Cardiac septum (tissue), 1 donor: ENCODE data around the gene ATP2B2. TPM values are rescaled to one million over a fixed set of nuclear protein-coding genes. Genes with fewer than 3 reads are reported as not detected.
"Not testable (repeated sequence)": the region's sequence is repeated elsewhere in the genome, so short reads cannot be mapped to it uniquely, and the experiment has no call there.

ENCODE experiments used
- DNase-seq: peaks from one replicate; pipeline ENCODE4 v3.0.0-alpha.2; 2020; ENCODE audit warnings: low spot score
- intact Hi-C: fragments of 100-400 bp; cut with DNase I; formaldehyde crosslinking; loops from one replicate; pipeline ENCODE4 v1.14.0; 2022
- total RNA-seq: library from RNA; stranded (reverse); fragmentation: NEBNext Ultra II Directional; extraction: Animal tissue kit (Norgen Biotek cat#: 25700); gene quantifications from one replicate; pipeline ENCODE4 v1.2.1, GENCODE V29; 2021
- donor health status: DM: no; HTN: no; CAD: no.

ATP2B2 gene
- total RNA-seq, 1 donor from 2014 or later: 0.13 TPM

DNA sequence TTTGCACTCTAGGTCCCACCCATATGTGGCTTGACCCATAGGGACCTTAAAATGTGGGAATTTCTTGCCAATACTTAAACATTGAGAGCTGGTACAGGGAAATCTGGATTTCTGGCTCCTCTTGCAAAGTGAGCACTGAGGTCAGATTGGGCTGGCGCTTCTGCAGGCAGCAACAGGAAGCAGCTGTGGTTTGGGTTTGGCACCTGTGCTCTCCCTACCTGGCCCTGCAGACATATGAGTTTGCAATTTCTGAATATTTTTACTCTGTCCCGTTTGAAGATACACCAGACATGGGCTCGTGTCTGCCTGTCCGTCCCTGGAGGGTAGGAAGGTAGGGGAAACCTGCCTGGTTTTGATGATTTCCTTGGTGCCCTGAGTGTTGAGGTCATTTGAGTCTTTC is 109.7 kb downstream of the ATP2B2 start:
- intact Hi-C loops: no loop called here
- no peak for DNase-seq

DNA sequence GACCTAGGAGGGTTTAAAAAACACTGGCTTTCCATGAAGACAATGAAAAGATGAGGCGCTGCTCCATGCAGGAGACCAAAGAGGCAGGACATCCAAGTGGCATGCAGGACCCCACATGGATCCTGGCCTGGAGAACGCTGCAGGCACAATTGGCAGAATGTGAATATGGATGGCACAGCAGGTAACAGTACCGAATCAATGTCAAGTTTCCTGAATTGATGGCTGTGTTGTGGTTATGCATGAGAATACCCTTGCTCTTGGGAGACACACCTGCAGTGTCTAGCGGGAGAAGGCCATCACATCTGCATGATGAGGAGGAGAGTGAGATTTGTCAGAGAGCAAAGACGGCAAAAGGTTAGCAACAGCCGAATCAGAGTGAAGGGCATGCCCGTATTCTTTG is 110.2 kb downstream of the ATP2B2 start:
- no peak for DNase-seq
- intact Hi-C loops: no loop called here

DNA sequence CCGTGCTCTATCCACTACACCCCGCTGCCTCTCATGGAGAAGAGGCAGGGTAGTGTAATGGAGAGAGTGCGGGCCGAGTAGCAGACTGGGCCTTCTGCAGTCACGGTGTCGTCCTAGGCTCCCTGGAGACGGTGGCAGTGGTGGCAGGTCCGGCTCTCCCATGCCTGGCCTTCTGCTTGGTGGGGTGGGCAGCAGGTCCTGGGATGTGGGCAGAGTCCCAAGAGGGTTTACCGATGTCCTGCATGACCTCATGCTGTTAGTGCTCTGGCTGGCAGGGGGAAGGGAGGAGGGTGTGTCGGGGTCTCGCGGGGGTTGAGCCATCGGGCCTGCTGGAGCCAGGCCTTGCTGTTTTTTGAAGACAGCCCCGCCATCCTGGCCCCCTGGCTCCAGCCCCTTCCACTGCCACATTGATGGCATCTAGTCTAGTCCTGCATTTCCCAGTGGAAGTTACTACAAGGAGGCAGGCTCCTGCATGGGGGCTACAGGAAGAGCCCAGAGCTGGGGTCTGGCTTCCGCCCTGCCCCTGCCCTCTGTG is 110.8 kb downstream of the ATP2B2 start:
- intact Hi-C loops: no loop called here
- no peak for DNase-seq

DNA sequence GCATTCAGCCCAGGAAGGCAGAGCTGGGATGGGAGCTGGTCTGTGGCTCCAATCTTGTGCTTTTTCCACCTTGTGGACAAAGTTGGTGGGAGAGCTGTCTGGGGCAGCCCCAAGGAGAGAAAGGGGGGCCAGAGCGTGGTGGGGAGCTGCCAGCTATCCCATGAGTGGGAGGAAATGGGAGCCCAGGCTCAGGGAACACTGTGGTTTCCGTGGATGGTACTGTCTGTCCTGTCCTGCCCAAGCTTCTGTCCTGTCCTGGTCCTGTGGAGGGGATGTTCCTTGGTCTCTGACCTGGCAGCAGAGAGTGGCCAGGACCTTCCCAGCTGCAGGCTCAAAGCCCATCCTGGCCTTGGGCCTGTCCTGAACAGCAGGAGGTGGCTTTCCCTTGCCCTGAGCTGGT is 111.9 kb downstream of the ATP2B2 start:
- DNase-seq: no peak
- intact Hi-C loops: no loop called here

DNA sequence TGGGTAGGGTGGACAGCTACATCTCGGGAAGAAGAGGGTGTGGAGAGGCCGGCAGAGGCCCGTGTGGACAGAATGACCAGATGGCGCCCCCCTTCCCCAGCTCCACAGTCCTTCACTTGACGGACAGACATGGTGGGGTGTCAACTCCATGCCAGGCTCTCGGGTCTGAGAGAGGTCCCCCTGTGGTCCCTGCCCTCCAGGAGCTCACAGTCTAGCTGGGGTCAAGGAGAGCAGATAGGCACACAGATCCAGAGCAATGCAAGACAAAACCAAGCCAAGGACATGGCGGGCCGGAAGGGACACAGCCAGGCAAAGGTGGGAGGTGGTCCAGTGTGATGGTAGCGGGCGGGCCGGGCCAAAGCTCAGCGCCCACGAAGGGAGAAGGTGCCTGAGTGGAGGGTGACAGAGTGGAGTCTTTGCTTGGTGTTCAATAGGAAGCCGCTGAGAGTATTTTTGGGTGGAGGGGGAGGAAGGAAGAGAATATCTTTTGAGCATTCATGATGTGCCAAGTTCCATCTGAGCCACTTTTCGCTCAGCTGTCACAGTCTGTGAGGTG is 112.4 kb downstream of the ATP2B2 start:
- DNase-seq: no peak

DNA sequence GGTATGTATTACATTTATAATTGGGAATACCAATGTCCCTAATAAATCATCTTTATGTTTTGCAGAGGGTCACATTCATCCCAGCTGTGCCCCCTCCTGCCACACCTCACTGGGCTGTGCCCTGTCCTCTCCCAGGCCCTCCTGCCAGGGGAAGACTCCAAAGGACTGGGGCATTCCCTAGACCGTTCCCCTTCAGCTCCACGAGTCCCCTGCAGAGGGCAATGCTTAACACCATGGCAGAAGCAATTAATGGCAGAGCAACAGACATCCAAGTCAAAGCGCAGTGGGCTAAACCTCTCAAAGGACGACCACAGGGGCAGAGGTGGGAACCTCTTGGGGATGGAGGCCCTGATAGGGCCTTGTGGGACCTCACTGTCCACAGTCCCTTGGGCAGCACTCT is 113.1 kb downstream of the ATP2B2 start:
- DNase-seq: no peak
- intact Hi-C loops: no loop called here

More for the DNA sequence above, 112.4 kb downstream of the ATP2B2 start:
- intact Hi-C loops: no loop called here

DNA sequence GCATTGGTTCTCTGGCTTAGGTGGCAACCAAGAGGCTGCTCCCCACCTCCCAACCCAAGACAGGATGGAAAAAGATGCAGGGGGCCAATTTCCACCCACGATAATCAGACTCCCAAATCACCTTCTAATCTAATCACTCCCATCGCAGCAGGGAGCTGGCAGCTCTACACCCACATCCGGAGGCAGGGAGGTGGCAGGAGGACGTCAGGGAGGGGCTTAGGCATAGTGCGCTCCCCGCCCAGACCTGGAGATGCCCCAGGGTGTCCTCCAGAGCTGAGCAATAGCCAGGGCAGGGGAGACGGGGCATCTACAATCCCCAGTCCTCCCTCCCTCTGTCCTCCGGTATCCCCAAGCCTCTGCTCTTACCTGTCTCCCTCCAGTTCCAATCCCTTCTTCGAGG is 114.0 kb downstream of the ATP2B2 start:
- intact Hi-C loops: no loop called here
- DNase-seq: no peak

DNA sequence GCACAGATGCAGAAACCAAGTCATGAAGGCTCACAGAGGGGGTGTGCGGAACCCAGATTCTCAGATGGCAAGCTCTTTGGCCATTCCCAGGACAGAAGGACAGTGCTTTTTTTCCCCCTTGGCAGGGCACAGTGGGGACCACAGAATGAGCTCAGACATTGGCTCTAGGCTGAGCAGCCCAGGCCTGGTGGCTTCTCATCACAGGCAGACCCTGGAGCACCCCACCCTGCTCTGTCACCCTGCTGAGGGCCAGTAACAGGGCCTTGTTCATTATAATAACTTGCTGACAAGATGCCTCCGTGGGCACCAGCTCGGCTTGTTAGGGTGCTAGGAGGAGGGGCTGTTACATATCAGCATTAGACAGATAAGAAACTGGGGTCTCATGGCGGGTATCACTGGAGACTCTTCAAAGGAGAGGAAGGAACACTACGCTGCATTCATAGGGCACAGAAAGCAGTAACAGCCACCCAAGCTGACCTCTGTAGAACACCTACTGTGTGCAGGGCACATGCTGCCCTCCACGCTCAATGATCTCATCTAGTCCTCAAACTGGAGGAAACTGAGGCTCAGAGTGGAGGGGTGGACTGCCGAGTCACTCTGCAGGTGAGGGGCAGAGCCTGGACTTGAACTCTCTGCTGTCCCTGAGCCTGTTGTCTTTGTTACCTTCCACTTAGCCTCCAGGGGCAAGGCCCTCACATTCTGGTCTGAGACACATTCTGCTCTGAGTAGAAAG is 114.6 kb downstream of the ATP2B2 start:
- DNase-seq: no peak
- intact Hi-C loops: no loop called here

DNA sequence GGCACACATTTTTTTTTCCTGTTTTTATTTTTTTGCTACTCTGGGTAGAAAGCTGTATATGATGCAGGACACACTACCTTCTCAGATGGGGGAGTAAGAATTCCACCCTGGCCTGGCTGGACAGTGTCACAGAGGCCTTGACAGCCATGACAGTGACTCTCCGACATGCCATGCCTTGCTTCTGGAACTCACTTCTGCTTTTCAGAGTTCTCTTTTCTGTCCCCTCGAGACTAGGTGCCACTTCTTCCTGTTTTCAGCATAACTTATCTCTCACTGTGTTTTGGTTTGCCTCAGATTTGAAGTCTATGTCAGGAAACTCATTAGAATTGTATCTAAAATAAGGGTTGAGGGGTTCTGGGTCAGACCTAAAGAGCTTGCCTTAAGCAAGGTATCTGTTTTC is 115.4 kb downstream of the ATP2B2 start:
- intact Hi-C loops: no loop called here

DNA sequence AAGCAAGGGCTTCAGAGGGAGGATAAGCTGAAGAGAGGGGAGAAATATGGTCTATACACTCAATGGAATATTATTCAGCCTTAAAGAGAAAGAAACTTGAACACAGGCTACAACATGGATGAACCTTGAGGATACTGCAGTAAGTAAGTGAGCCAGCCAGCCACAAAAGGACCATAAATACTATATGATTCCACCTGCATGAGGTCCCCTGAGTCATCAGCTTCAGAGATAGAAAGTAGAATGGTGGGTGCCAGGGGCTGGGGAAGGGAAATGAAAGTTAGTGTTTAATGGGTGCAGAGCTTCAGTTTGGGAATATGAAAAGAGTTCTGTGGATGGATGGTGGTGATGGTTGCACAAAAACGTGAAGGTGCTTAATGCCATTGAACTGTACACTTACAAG is 116.0 kb downstream of the ATP2B2 start:
- intact Hi-C loops: no loop called here
- DNase-seq: no peak

More for the DNA sequence above, 115.4 kb downstream of the ATP2B2 start:
- no peak for DNase-seq

DNA sequence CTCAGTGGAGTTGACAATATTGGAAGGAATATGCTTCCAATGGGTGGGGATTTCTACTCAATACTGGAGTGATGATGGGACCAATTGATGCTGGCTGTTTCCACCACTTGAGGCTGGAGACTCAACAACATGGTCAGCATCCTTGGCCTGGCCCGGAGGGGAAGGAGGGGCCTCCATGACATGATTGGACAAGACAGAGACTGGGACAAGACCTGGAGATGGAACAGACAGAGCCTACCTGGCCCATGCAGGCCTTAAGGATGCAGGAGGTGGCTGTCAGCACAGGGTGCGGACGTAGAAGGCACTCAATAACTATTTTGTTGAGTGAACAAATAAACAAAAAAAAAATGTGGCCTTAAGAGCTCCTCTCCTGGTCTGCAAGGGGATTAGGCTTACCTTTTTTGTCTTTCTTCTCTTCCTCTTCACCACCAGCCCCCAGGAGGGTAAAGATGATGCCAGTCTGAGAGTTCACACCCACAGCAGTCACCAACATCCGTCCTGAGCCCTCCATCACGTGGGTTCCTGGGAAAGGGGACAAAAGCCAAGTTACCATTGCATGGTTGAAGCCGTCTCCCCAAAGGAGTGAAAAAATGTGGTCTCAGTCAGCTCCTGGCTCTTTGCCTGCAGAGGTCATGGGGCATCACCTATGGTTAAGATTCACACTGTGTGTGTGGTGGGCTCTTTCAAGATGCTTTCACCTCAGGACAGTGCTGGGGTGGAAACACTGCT is 117.3 kb downstream of the ATP2B2 start:
- intact Hi-C loops: no loop called here
- DNase-seq: no peak

DNA sequence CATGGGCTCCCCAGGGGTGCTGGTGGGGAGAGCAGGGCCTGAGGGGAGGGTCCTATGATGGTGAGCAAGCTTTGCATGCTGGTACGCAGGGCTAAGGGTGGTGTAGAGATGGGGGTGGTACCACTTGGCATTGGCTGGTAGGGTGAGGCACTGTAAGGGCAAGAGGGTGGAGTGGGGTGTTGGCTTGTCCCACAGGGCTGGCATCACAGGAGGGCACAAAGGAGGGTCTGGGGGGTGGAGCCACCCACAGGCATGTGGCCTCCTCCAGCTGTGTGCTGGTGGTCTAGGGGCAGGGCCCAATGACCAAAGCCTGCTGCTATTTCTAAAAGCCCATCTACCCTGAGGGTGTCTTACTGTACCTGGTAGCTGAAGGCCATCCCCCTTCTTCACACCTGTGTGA is 119.3 kb downstream of the ATP2B2 start:
- no peak for DNase-seq
- intact Hi-C loops: no loop called here

DNA sequence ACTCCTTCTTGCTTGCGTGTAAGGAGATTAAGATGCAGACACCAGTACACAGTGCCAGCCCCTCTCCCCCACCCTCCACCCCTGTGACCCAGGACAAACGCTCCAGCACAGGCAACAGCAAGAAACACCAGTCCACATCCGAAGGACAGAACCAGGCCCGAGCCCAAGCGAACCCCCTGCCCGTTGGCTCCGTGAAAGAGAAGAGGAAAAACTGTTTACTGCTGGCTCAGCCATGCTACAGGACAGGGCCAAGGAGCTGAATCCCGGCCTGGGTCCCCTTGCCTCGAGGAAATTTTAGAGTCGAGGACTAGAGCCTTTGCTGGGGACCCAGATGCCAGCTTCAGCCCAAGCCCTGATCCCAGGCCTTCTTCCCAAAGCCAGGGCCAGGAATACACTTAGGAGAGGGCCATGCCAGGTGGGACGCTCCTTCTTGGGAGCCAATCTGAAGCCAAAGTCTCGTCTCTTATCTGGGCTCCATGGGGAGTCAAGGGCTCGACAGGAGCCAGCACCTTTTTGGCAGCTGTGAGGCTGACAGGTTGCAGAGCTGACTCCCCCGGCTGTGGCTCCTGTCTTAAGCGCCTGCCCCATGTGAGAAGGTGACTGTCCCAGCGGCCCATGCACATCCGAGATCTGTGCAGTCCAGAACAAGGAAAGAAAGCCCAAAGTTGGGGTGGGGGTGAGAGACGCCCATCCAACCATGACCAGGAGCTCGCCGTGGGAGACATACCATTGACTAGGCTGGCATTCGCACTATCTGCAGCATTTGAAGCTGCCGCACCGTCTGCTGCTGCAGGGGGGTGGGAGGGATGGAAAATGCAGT is 120.6 kb downstream of the ATP2B2 start:
- intact Hi-C loops: no loop called here
- DNase-seq: no peak

DNA sequence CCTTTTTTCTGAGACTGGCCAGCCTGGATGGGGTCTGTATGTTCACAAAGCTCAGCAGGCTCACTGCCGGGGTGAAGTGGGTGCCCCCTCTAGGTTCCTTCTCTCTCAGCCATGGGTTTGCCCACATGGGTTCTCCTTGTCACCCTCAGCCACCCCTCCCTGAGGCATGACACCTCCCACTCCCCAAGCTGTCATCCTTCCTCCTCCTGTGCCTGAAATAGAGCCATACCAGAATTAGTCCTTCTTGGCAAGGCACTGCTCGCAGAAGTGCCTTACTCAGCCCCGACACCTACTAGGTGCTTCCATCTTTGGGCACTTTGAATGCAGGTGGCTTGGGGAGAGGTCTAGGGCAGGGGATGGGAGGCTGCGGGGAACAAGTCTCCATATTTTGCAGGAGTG is 121.5 kb downstream of the ATP2B2 start:
- DNase-seq: no peak
- intact Hi-C loops: no loop called here

DNA sequence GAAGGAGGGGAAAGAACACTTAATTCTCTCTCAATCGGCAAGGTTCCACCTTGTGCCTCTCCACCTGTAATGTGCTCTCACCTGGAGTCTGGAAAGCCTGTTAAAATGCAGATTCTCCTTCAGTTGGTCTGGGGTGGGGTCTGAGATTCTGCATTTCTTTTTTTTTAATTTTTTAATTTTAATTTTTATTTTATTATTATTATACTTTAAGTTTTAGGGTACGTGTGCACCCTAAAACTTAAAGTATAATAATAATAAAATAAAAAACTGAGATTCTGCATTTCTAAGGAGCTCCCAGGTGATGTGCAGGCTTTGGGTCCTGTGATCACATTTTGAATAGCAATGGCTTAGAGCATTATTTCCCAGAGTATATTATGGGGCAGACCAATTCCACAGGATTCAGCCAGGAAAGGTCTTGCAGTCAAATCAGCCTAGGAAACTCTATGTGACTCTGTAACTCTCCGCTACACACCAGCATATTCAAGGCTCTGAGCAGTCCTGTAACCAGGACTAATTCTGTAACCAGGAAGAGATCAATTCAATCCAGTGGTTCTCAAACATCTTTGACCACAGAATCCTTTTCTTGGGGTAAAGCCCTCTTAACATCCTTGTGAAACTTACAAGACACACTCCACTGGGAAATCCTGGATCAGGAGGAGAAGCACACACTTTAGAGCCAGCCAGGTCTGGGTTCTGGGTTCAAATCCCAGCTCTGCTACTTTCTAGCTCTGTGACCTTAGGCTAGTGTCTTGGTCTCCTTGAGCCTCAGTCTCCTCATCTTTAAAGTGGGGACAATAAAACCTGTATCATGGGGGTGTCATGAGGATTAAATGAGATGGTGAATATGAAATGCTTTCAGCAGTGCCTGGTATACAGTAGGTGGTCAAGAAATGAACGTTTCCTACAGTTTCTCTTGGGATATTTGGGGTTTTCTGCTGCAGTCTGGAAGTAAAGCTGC is 122.2 kb downstream of the ATP2B2 start:
- intact Hi-C loops: no loop called here
- DNase-seq: no peak

DNA sequence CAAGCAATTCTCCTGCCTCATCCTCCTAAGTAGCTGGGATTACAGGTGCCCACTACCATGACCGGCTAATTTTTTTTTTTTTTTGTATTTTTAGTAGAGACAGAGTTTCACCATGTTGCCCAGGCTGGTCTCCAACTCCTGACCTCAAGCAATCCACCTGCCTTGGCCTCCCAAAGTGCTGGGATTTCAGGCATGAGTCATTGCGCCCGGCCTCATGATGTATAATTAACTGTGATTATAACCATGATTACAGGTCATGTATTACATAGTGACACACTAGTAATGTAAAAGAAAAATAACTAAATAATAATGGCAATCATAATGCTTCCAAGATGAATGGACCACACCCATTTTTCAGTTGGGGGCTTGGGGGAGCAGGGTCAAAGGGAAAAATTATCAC is 122.9 kb downstream of the ATP2B2 start:
- DNase-seq, intact Hi-C loops: not testable (repeated sequence)

DNA sequence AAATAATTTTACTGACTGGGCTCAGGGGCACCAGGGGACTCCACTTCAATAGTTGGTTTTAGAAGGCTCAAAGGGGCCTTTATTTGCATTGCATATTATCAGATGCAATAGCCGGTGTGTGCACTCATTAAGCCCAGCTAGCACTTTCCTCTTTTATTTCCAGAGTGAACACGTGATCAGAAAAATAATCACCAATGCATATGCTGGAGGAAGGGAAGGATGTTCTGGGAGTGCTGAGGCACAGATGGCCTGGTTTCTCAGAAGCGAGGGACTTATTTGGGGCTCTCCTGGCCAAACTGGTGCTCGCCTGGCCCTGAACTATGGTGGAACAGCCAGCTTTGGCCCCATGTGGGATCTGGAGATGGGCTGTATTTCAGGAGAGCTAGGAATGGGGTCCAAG is 124.0 kb downstream of the ATP2B2 start:
- intact Hi-C loops: no loop called here
- DNase-seq: no peak

DNA sequence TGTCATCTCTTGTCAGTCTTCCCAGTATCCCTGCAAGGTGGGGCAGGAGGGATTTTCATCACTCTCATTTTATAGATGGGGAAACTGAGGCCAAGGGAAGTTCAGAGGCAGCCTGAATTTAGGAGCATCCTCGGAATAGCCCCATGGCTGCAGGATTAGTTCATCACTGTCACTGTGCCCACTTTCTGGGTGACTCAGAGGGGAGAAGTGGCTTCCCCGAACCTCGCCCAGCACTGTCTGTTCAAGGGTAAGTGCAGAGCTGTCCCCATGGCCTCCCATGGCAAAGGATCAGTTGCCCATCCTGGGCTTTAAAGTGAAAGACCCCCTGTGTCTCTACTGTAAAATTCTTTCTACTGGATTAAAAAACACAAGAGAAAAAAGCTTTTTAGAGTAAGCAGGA is 124.5 kb downstream of the ATP2B2 start:
- intact Hi-C loops: no loop called here
- DNase-seq: no peak

DNA sequence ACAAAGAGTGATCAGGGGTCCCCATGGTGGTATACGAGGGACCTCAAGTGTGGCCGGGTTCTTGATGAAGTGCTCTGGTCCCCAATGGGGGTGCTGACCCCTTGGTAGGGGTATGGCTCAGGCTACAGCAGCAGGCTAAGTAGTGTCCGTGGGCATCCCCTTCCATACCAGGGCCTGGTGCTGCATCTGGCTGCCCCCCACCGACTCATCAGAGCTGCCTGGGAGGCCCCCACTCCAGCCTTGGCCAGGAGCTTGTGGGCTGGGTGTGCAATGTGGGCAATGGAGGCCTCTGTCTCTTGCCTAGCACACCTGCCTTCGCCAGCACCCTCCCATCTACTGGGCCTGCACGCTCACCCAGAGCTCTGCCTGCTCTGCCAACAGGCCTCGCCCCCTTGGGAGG is 125.4 kb downstream of the ATP2B2 start:
- intact Hi-C loops: no loop called here
- no peak for DNase-seq
